Motor neuron (in vitro differentiated cells): ENCODE measurements around the gene ADAMTSL2. TPM values are rescaled to one million over a fixed set of nuclear protein-coding genes. Genes with fewer than 3 reads are reported as not detected.

ENCODE experiments used
- ATAC-seq, 8 experiments: fragments of 200-7000 bp; cut with Tn5 transposase; replicated peaks in 6 of 8; 2 replicates each; pipeline ENCODE4 v1.8.0; 2021; ENCODE audit warnings: mild to moderate bottlenecking in 8 of 8, moderate library complexity in 8 of 8
- H3K27ac ChIP-seq, 2 donors: fragments of 250-450 bp; sonication (Bioruptor Pico); 2 replicates each; pipeline ENCODE4 v1.9.0; 2021; ENCODE audit warnings: antibody characterized with exemption in 2 of 2, mild to moderate bottlenecking in 2 of 2, moderate library complexity in 1 of 2
- H3K4me1 ChIP-seq, 2 donors: fragments of 250-450 bp; sonication (Bioruptor Pico); replicated peaks in 1 of 2; 2 replicates each; pipeline ENCODE4 v1.6.1; 2021; ENCODE audit warnings: antibody characterized with exemption in 2 of 2, mild to moderate bottlenecking in 2 of 2, moderate library complexity in 1 of 2
- H3K4me3 ChIP-seq, 5 donors: fragments of 250-450 bp; sonication (Bioruptor Pico); 2 replicates each; pipeline ENCODE4 v1.9.0; 2021; ENCODE audit warnings: antibody characterized with exemption in 5 of 5, mild to moderate bottlenecking in 5 of 5, moderate library complexity in 4 of 5
- WGBS, 10 experiments: fragments of 450-650 bp; shearing (Covaris generic); methylation state at CpG; one replicate each; pipeline ENCODE4 v1.0.0; 2022; 5-methylcytosine and 5-hydroxymethylcytosine counted together
- in situ Hi-C, 9 experiments: fragments of 400-800 bp; cut with MboI; loops; one replicate each; pipeline ENCODE4 v1.15.0; 2021; ENCODE audit warnings: low sequenced_read_pairs in 9 of 9, low pct_unique_long_range_greater_than_20kb in 2 of 9; ENCODE audit not compliant: unreplicated experiment in 9 of 9
- total RNA-seq, 8 experiments: library from RNA; unstranded; fragments of 300-600 nt; gene quantifications; 2 replicates each; pipeline versions ENCODE4 v1.2.3 to v1.2.4, GENCODE V29; 2022

The ADAMTSL2 gene
- total RNA-seq, 8 experiments from 2014 or later = 0.10 to 0.93 (median 0.32) TPM; not detected in 1

DNA sequence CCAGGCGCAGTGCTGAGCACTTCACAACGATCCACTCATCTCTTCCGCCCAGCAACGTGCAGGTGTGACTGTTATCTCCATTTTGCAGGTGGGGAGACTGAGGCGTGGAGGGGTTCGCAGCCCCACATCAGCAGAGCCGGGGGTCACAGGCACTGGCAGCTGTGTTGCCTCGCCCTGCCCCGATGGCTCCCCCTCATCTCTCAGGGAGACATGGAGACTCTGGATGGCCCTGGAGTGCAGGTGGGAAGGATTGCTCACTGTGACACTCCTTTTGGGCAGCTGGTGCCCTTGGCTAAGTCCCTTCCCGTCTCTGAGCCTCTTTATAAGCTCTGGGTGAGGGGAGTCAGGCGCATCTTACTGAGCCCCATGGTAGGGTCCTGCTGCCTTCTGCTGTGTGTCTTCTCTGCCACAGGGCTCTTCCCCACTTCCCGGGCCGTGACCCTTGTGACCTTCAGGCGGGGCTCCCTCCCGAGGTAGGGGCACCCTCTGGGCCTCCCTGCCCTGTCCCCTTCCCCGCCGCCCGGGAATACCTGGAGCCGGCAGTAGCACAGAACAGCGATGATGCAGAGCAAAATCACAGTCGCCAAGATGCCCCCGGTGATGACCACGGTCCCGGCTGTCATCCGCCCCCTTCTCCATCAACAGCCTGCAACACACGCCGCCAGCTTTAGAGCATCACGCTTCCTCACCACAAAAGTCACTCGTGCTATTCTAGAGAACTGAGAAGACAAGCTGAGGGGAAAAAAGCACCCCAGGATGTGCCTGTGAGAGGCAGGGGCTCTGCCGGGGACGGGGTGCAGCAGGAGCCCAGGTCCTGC, 45.3 kb downstream of the ADAMTSL2 start:
- Histone ChIP-seq H3K4me3 (no peak overlapping the region), H3K4me1 (peaks cover 44 to 63% of the 10 kb centered on the region in 2 donors), H3K27ac (no peak overlapping the region)
- no peak for ATAC-seq
- in situ Hi-C loops = no loop called here
- WGBS, 10 experiments = 60 to 100% (median 98%) methylated on average over 1 to 6 of the region's 31 CpGs; no CpG with 5 or more reads in 5 of the 10 experiments

DNA sequence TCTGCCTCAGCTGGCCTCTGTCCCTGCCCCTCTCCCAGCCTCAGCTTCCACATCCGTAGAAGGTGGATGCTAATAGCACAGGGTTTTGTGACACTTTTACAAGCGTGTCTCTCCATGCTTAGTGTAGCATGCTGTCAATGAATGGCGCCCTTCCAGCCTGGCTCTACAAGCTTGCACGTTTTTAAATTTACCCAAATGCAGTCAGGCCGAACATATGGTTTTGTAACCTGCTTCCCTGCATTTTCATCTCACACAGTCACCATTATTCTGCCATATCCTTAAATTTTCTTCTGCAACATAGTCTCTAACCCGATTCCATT, 45.9 kb downstream of the ADAMTSL2 start:
- ATAC-seq = no peak
- Histone ChIP-seq H3K4me1 (peaks cover 50 to 69% of the 10 kb centered on the region in 2 donors), H3K4me3 (no peak overlapping the region), H3K27ac (no peak overlapping the region)
- in situ Hi-C loops = no loop called here
- WGBS, 10 experiments = 13 to 100% (median 62%) methylated on average over 1 to 6 of the region's 6 CpGs; no CpG with 5 or more reads in 1 of the 10 experiments

DNA sequence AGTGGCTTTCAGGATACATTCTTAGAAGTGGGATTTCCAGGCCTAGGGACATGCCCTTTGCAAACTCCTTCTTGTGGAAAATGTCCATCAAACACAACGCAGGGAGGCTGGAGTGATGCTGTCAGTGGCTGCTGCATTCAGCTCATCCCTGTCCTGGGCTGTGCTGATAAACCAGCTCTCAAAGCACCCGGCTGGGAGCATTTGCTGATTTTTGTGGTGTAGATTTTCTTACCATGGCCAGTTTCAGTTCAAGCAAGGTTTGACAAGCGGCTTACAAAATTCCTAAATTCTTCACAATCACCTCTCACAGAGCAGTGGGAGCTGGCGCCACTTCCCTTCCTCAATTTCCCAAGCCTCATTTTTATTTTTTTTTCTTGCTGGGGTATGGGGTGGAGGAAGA, 46.5 kb downstream of the ADAMTSL2 start:
- in situ Hi-C loops = no loop called here
- WGBS, 10 experiments = 29 to 100% (median 61%) methylated on average over 1 to 4 of the region's 4 CpGs; no CpG with 5 or more reads in 3 of the 10 experiments
- no peak for ATAC-seq
- Histone ChIP-seq H3K4me3 (no peak overlapping the region), H3K4me1 (peaks cover 55 to 73% of the 10 kb centered on the region in 2 donors), H3K27ac (no peak overlapping the region)

DNA sequence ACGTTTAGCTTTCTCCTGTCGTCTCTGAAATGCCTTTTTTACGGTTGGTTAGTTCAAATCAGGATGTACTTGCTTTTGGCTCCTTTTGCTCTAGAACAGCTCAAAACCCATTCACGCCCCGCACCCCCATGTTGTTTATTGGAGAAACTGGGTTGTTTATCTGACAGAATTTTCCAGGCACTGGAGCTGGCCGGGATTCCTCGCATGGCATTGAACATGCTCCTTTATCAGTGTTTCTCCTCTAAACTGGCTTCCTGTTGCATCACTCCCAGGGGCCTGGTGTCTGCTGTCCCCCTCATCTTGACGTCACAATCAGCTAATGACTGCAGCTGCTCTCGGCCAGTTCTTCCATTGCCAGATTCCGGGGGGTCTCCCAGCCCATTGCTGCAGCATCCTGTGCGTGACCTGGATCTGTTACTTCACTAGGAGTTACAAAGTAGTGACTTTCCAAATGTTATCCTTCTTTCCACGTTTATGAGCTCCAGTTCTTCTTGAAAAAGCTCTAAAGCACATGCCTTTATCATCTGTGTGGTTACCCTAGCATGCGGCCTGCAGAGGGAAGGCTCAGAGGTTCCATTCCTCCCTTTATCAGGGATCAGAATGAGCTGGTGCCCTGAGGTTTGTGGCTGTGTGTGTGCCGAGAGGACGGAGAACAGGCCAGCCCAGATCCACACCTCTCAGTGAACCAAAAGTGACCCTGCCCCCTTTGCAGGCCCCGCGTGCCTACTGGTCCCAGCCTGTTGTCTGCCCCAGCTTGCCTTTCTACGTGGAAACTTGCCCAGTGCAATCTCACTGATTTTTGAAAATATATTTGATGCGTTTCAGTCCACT, 47.2 kb downstream of the ADAMTSL2 start:
- ATAC-seq = peak in 5 of 8 experiments; percentile 12 to 60 (median 42)
- Histone ChIP-seq H3K4me3 (no peak overlapping the region), H3K4me1 (peaks cover 52 to 69% of the 10 kb centered on the region in 2 donors), H3K27ac (peak overlapping the region in 1 of 2 donors; percentile 15)
- in situ Hi-C loops = no loop called here
- WGBS, 10 experiments = 32 to 87% (median 67%) methylated on average over 2 to 18 of the region's 19 CpGs; no CpG with 5 or more reads in 1 of the 10 experiments

DNA sequence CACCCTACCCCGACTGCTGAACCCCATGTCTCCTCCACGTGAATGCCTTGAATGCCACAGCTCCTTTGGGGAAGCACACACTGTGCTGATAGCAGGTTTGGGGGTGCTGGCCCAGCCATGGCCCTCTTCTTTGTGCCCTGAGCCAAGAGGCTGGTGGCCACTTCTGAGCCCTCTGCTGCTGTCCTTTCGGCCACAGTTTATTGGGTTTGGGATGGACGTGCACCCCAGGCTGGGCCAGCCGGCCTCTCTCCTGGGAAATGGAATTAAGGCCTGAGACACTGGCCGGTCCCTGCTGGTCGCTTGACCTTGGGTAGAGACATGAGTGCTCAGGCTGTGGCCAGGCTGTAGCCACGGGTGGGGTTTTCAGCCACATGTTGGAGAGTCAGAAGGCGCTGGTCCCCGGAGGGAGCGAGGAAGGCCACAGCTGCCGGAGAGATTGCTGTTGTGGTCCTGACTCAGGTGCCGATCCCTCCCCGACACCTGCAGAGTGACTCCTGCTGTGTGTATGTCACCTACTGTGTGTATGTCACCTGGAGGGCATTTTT, 48.1 kb downstream of the ADAMTSL2 start:
- WGBS, 10 experiments = 20 to 100% (median 80%) methylated on average over 1 to 6 of the region's 14 CpGs; no CpG with 5 or more reads in 3 of the 10 experiments
- no peak for ATAC-seq
- in situ Hi-C loops = no loop called here
- no peak overlapping the region for H3K4me3 ChIP-seq
- H3K27ac ChIP-seq = no peak overlapping the region
- H3K4me1 ChIP-seq = peaks cover 46 to 61% of the 10 kb centered on the region in 2 donors

DNA sequence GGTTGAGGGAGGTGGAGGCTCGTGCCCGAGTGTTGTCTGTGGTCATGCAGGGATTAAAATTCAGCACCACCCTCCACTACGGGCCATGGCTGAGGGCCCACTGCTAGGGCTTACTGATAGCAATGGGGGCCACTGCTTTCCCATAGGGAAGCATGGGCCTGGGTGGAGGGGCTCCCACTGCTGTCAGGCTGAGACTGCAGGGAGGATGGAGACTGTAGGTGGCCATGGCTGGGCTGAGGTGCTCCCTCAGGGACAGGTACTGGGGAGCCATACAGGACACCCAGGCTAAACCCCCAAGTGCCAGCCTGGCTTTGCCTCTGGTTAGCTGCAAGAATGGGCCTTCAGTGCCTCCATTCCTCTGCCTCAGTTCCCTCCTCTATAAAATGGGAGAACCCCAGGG, 48.6 kb downstream of the ADAMTSL2 start:
- no peak overlapping the region for H3K27ac ChIP-seq
- in situ Hi-C loops = no loop called here
- peaks cover 44 to 60% of the 10 kb centered on the region in 2 donors for H3K4me1 ChIP-seq
- no peak overlapping the region for H3K4me3 ChIP-seq
- WGBS, 10 experiments = 40 to 100% methylated on average over 1 of the region's 3 CpGs; no CpG with 5 or more reads in 8 of the 10 experiments
- ATAC-seq = no peak

DNA sequence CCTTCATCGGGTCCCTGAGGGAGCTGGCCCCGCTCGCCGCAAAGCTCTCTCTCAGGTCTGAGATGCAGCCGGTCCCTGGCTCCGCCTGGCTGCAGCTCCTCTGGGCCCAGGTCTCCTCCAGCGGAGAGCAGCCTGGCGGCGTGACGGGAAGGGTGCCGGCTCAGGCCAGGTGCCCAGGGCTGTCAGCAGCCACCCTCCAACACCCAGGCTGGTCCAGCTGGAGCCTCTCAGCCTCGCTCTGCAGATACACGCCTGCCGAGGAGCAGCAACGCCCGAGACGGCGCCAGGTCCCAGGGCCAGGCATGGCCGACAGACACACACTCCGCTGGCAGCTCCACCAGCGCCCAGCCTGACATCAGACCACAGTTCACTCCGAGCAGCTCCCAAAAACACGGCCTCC, 49.1 kb downstream of the ADAMTSL2 start:
- Histone ChIP-seq H3K27ac (no peak overlapping the region), H3K4me3 (no peak overlapping the region), H3K4me1 (peaks cover 42 to 57% of the 10 kb centered on the region in 2 donors)
- 100% methylated on average over 1 of the region's 23 CpGs; no CpG with 5 or more reads in 9 of the 10 experiments for WGBS, 10 experiments
- ATAC-seq = peak in 1 of 8 experiments; percentile 35
- in situ Hi-C loops = no loop called here

DNA sequence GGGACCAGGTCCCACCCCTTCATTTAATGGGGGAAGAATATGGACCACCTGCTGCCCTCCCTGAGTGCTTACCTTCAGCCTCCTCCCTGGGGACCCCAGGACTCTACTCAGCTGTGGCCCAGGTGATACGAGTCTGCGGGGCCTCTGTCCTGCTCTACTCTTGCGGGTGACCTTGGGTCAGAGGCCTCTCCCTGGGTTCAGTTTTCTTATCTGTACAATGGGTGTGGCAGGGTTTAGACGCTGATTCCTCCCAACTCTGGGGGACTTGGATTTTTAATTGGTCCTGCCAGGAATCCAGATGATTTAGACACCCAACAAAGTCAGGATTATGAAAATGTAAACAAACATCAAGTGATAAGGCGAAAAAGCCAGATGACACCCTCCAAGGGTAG, 49.7 kb downstream of the ADAMTSL2 start:
- Histone ChIP-seq H3K4me1 (peaks cover 42 to 52% of the 10 kb centered on the region in 2 donors), H3K27ac (no peak overlapping the region), H3K4me3 (no peak overlapping the region)
- ATAC-seq = no peak
- 68 to 100% (median 90%) methylated on average over 1 to 3 of the region's 5 CpGs; no CpG with 5 or more reads in 5 of the 10 experiments for WGBS, 10 experiments
- in situ Hi-C loops = no loop called here

DNA sequence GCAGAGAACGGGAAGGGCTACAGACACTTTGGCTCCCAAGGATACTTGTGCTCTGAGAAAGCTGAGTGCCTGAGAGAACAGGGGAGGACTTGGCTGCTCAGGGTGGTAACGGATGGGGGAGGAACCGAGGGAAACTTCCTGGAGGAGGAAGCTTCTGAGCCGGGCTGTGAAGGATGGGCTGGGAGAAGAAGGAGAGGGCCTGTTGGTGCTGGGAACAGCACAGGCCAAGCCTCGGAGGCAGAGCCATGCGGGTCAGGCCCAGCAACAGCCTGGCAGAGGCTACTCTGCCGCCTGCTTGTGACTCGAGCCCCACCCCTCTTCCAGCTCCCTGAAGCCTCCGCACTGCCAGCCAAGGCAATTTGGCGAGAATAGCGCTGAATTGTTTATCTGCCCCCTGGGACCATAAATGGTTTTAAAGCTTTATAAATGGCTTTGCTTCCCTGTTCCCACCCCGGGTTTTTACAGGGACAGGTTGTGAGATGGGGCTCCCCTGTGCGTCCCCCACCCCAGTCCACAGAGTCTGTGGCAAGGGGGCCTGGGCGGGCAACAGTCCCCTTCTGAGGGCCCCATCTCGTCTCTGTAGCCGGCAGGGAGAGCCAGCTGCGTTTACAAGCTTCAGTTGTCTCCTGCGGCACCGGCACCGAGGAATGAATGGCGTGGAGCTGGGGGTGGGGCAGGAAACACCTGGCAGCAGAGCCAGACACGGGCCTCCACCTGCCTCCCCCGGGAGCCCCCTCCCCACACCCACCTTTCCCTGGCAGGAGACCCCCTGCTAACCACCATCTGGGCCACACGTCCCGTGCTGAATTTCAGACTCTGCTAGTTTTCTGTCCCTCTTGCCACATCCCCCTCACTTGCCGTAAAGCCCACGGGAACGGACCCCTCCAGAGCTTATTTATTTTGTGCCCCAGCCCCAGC, 50.3 kb downstream of the ADAMTSL2 start:
- Histone ChIP-seq H3K27ac (no peak overlapping the region), H3K4me1 (peaks cover 42 to 51% of the 10 kb centered on the region in 2 donors), H3K4me3 (no peak overlapping the region)
- 0 to 60% (median 17%) methylated on average over 2 to 7 of the region's 28 CpGs; no CpG with 5 or more reads in 3 of the 10 experiments for WGBS, 10 experiments
- peak in 7 of 8 experiments; percentile 29 to 82 (median 68) for ATAC-seq
- in situ Hi-C loops = no loop called here

DNA sequence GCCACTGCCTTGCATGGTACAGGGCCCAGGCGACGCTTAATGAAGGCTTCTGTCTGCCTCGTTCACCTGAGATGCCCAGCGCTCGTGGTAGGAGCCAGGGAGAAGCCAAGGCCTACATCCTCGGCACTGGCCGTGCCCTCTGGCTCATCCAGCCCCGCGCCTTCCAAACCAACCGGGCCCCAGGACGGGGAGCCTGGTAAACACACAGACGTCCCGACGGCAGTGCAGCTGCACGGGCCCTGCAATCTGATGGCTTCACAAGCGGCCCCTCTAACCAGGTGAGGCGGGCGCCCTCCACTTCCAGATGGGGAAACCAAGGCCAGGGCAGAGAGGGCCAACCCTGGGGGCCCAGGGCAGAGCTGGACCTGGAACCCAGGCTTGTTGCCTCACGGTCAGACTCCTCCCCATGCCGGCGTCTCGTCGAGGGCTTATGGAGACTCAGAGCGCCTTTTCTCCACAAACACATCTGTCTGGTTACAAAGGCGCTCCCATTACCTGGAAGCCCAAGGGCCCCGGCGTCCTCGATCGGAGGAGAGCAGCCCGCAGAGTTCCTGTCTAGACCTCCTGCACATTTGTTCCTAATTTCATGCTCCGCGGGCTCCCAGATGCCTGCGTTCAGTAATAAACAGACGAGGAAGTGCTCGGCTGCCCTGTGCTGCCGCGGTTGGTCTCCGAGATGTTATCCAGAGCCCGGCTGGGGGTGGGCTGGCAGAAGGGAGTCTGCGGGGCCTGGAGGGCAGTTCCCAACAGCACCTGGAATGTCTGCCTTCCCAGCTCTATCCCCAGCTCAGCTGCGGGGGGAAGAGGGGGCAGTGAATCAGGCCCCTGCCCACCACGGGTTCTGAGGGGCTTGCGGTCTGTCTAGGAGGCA, 51.2 kb downstream of the ADAMTSL2 start:
- Histone ChIP-seq H3K27ac (no peak overlapping the region), H3K4me3 (no peak overlapping the region), H3K4me1 (peaks cover 41 to 42% of the 10 kb centered on the region in 2 donors)
- WGBS, 10 experiments = 40 to 75% (median 48%) methylated on average over 2 to 15 of the region's 43 CpGs; no CpG with 5 or more reads in 5 of the 10 experiments
- in situ Hi-C loops = no loop called here
- ATAC-seq = peak in 4 of 8 experiments; percentile 1 to 6 (median 3)

DNA sequence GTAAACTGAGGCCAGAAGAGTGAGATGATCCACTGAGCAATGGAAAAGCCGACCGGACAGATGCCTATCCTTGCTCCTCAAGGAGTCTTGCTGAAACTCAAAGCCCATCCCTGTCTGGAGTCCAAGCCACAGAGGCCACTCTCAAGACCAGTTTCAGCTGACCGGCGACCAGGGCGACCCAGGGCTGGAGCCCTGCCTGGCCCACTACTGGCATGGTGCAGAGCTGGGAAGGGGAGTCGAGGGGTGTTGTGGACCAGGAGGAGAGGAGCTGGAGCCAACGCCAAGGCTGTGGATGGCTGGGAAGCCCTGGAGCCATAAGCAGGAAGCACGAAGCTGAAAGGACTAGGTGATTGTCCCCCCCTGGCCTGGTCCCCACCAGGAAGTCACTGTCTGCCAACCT, 52.5 kb downstream of the ADAMTSL2 start:
- Histone ChIP-seq H3K27ac (no peak overlapping the region), H3K4me3 (no peak overlapping the region), H3K4me1 (peaks cover 28 to 29% of the 10 kb centered on the region in 2 donors)
- ATAC-seq = no peak
- 0 to 100% (median 97%) methylated on average over 1 to 7 of the region's 8 CpGs; no CpG with 5 or more reads in 6 of the 10 experiments for WGBS, 10 experiments
- in situ Hi-C loops = no loop called here
